Embryonic facial prominence (tissue), 1 donor: ENCODE results near the gene FBXO47.
"Not testable (repeated sequence)": the region's sequence is repeated elsewhere in the genome, so short reads cannot be mapped to it uniquely, and the experiment has no call there.

Source experiments
- DNase-seq: peaks from one replicate; pipeline ENCODE4 v3.0.0-alpha.2; 2016; ENCODE audit errors: extremely low spot score

The FBXO47 gene

DNA sequence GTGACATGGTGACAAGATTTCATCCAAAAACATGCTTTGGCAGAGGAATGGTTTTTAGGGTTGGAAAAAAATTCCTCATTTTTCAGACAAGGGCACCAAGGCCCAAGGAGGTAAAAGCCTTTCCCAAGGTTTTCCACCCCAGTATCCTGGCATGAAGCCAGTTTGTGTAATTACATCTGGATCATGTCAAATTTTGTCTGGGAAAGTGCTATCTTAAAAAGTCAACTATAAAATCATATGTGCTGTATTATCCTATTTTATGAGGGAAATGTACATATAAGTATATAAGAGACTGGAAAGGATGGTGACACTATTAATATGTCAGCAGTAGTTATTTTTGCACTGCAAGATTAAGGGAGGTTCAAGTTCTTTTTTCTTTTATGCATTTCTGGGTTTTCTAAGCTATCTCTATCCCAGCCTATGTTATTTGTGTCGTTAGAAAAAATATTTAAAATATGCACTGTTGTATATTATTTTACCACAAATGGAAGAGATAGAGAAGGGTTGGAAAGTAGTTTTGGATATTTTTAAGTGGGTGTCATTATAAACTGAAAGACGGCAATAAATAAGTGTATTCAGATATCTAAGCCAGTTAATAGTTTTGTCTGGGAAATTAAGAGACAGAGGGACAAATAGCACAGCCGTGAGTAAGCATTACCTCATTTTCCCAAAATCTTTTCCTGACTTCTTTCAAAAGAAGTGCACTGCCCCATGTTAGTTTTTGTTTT, 13.5 kb upstream of the FBXO47 start:
- no peak for DNase-seq

GRCh38 chr17:38978180-38978579, 11.0 kb upstream of the FBXO47 start:
- DNase-seq, result no peak

DNA sequence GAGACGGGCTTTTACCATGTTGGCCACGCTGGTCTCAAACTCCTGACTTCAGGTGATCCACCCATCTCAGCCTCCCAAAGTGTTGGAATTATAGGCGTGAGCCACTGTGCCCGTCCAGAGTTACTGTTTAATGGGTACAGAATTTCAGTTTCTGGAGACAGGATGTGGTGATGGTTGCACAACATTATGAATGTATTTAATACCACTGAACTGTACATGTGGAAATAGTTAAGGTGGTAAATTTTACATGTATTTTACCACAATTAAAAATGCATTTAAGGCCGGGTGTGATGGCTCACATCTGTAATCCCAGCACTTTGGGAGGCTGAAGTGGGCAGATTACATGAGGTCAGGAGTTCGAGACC, 9.0 kb upstream of the FBXO47 start:
- DNase-seq, result not testable (repeated sequence)

DNA sequence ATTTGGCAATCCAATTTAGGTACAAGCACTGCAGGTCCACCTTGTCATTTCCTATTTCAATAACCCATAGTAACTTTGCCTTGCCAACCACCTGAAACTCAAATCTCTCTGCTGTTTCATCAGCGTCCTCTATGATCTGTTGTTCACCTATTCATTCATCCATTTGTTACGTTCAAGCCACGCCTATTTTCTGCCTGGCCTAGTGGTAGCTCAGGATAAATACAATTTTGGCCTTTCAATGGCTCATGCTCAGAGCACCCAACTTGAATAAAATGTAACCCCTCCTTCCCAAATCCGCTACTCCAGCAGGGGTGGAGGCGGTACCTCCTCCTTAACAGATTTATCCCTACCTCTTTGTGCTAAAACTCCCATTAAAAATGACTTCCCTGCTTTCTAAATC, 3.6 kb upstream of the FBXO47 start:
- DNase-seq, result no peak

GRCh38 chr17:38970128-38970527, 2.9 kb upstream of the FBXO47 start:
- no peak for DNase-seq

DNA sequence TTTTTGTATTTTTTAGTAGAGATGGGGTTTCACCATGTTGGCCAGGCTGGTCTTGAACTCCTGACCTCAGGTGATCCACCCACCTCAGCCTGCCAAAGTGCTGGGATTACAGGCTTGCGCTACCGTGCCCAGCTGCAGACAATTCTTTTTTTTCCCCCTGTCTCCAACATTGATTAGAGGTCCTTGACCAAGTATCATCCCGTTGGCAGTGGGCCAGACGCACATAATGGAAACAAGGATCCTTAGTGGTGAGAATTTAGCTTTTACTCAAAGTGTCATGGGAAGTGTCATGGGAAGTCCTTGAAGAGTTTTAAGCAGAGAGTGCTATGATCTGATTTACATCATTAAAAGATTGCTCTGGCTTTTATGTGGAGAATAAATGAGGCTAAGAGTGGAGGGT, 2.1 kb upstream of the FBXO47 start:
- no peak for DNase-seq

DNA sequence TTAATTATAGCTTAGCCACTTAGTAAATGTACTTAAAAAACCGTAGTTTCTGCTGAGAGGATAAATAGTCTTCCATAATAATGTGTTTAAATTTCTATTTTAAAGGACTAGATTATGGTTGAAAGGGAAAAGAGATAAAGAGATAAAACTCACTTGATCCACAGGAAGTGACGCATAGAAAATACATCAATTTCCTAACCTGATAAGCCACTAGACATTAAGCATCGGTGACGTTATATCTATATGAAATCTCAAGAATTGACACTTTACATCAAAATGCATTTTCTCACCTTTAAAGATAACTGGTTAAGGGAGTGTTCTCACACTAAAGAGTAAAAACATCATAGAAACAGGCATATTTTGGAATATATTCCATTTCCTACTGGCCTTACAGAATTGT, 5.8 kb downstream of the FBXO47 start:
- DNase-seq, result no peak

DNA sequence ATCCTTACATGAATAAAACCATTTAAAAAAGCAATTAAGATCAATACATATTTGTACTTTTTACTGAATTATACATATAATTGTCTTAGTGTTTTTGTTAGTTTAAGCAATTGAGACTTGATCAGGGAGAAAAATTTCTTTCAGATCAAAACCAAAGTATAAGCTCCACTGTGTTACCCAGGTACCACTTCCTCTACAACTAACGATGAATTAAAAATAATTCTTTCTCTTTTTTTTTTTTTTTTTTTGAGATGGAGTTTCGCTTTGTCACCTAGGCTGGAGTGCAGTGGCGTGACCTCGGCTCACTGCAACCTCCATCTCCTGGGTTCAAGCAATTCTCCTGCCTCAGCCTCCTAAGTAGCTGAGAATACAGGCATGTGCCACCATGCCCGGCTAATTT, 6.8 kb downstream of the FBXO47 start:
- no peak for DNase-seq

DNA sequence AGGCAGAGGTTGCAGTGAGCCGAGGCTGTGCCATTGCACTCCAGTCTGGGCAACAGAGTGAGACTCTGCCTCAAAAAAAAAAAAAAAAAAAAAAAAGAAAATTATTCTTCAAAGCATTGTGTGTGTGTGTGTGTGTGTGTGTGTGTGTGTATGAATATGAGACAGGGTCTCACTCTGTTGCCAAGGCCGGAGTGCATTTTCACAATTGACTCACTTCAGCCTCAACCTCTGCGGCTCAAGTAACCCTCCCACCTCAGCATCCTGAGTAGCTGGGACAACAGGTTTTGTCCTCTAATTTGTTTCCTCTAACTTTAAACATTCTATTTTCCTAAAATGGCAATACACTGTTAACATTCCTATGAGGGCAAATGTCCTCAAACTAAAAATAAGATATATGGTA, 7.7 kb downstream of the FBXO47 start:
- no peak for DNase-seq

GRCh38 chr17:38958756-38959155, 8.4 kb downstream of the FBXO47 start:
- DNase-seq, result no peak

GRCh38 chr17:38958326-38958725, 8.9 kb downstream of the FBXO47 start:
- no peak for DNase-seq

- DNase-seq, result not testable (repeated sequence)
Measured at GRCh38 chr17:38953800-38954199, 13.4 kb downstream of the FBXO47 start.

DNA sequence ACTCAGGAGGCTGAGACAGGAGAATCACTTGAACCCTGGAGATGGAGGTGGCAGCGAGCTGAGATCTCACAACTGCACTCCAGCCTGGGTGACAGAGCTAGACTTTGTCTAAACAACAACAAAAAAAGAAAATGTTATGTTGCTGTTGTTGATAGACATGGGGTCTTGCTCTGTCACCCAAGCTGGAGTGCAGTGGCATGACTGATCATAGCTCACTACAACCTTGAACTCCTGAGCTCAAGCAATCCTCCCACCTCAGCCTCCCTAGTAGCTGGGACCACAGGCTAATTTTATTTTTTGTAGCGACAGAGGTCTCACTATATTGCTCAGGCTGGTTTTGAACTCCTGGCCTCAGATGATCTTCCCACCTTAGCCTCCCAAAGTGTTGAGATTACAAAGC, 20.0 kb downstream of the FBXO47 start:
- DNase-seq, result no peak

DNA sequence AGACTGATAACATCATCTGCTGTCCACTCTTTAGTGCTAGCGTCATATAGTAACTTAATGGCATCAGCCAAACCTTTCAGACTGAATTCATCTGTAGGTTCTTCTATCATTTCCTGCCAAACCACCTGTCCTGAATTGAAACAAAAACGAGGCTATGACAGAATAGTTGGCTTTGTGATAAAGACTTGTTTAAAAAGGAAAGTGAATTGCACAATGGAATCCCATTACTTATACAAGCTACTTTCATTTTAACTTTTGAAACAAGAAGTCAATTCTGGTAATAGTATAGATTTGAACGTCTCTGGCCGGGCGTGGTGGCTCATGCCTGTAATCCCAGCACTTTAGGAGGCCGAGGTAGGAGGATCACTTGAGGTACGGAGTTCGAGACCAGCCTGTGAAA, 23.6 kb downstream of the FBXO47 start:
- no peak for DNase-seq

GRCh38 chr17:38942696-38943334, 24.4 kb downstream of the FBXO47 start:
- DNase-seq, result no peak

GRCh38 chr17:38940404-38940803, 26.8 kb downstream of the FBXO47 start:
- DNase-seq, result no peak

DNA sequence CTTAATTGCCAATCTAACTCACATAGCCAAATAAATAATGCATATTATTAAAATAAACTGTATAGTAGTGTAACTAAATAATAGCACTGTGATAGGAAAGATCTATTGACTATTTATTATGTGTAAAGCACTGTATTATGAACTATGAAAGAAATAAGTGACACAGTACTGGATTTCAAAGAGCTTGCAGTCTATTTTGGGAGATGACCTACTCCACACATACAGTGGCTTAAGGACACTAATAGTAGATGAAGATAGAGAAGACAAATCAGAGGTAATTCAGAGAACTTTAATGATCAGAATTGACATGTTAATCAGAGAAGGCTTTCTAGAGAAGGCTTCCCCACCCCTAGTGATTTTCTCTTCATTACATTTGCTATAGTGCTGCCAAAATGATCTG, 27.2 kb downstream of the FBXO47 start:
- no peak for DNase-seq

- not testable (repeated sequence) for DNase-seq
Measured at GRCh38 chr17:38933962-38934361, 33.2 kb downstream of the FBXO47 start.

DNA sequence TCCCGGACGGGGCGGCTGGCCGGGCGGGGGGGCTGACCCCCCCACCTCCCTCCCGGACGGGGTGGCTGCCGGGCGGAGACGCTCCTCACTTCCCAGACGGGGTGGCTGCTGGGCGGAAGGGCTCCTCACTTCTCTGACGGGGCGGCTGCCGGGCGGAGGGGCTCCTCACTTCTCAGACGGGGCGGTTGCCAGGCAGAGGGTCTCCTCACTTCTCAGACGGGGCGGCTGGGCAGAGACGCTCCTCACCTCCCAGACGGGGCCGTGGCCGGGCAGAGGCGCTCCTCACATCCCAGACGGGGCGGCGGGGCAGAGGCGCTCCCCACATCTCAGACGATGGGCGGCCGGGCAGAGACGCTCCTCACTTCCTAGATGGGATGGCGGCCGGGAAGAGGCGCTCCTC, 36.4 kb downstream of the FBXO47 start:
- DNase-seq, result not testable (repeated sequence)

DNA sequence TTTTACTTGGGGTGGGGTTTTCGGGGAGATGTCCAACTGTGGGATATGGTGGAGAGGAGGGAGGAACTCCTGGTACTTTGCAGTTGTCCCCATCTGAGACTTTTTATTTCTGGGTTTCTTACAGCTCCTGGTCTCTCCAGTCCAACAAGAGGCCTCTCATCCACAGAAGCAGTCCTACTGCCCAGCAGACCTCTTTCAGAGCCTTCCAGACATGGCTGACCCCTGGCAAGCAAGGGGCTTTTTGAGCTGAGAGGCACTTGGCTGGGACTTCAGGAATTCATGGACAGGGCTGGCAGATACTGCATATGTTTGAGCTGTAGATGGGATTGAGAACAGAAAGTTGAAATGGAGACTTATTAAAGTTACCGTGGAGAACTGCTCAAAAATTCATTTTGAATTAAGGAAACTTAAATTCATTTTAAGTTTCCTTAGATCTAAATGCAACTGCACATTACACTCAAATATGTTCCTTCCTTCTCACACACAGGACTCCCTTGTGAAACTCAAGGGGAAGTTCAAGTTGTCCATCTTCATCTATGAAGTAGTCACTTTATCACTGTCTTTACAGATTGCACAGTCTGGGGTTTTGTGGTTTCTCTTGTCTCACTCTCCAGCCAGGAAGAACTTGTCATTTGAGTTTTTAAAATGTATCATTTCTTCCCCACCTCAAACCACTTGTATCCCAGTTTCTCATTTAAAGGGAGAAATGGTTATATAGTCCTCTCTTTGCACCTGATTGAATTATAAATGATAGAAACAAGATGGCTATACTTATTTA, 40.7 kb downstream of the FBXO47 start:
- DNase-seq, result no peak

DNA sequence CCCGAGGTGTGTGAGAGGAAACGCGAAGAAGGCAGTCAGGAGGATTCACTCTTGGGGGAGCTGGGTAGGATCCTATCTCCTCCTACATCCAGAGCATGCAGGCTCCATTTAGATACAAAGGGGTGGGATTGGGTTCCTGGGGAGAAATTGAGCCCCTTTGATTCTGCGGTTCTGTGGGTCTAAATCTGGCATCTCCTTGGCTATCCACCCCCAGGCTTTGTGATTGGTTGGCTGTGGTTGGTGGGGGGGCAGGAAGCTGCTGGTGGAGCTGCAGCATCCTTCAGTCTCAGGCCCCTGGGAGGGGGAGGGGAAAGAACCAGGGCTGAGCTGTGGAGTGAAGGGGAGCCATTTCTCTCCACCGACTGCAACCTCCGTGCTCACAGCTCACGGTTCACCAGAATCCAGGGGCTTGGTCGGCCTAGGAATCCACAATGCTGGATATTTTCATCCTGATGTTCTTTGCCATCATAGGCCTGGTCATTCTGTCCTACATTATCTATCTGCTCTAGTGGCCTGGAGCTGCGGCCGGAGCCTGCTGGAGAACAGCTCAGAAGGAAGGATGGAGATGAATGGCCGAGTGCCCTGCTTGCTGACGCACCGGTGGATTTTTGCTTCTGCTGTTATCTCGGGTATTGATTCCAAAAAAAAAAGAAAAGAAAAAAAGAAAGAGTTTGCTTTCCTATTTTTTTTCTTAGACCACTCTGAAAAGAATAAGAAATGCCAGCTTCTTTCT, 41.8 kb downstream of the FBXO47 start, which contains the start of gene LASP1NB:
Gene LASP1NB (plus strand): TSS at position 352 of the 733 bp plus-strand sequence.
- no peak for DNase-seq
